Measurements from ENCODE around the gene PXYLP1. TPM values are rescaled to one million over a fixed set of nuclear protein-coding genes. Genes with fewer than 3 reads are reported as not detected.
A peak's percentile ranks its signal among the peaks of the same experiment; 100 is the strongest.

PXYLP1 gene
- total and polyA plus RNA-seq, 10 of the 15 experiments (the other 5 are each of a cell fraction or from before 2014, with no cell fraction given) = 0.06 to 1.7 (median 0.35) TPM

DNA sequence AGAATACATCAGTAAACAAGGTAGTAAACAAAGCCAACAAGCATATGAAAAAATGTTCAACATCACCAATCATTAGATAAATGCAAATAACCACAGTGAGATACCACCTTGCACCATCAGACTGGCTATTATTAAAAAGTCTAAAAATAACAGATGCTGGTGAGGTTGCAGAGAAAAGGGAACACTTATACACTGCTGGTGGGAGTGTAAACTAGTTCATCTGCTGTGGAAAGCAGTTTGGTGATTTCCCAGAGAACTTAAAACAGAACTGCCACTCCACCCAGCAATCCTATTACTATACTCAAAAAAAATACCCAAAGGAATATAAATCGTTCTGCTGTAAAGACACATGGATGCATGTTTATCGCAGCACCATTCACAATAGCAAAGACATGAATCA, 106.4 kb downstream of the PXYLP1 start:
- RAD21 ChIA-PET (ENCODE audit: unreplicated experiment) = interaction anchor here (1.1 to 5.9 kb wide), 12 partner anchors 8 to 691 kb away, joined by 3 to 53 read pairs (median 13); no protein-coding TSS in a partner anchor

DNA sequence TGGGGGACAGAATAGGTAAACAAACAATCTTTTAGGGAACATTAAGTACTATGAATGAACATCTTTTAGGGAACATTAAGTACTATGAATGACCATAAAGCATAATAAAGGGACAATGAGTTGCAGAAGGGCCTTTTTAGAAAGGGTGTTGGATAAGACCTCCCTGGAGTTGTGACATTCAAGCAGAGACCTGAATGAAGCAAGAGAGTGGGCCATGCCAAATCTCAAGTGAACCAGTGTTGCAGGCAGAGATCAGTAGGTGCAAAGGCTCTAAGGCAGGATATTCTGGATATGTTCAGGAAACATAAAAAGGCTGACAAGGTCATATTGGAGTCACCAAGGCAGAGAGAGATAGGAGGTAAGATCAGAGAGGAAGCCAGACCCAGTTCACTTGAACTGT, 107.3 kb downstream of the PXYLP1 start:
- RAD21 ChIA-PET (ENCODE audit: unreplicated experiment) = interaction anchor here (3.3 to 5.9 kb wide), 2 partner anchors 22 to 33 kb away, joined by 30 to 46 read pairs; no protein-coding TSS in a partner anchor
- TF ChIP-seq ASH2L (IDR thresholded peaks at IDR 0.05; ENCODE audit: borderline replicate concordance, low read depth) (no peak), SMARCA5 (IDR thresholded peaks at IDR 0.05) (no peak), BCL11A (IDR thresholded peaks at IDR 0.05; ENCODE audit: low read depth, low read length) (no peak), RAD21 (IDR thresholded peaks at IDR 0.05; ENCODE audit: insufficient read depth, low read depth, low read length) (no peak), NR2F1 (conservative IDR thresholded peaks at IDR 0.05) (no peak), EGR1 (IDR thresholded peaks at IDR 0.05; ENCODE audit: borderline replicate concordance in 1 of 2, low read depth in 2 of 2, low read length in 2 of 2) (no peak), SUZ12 (IDR thresholded peaks at IDR 0.05; ENCODE audit: unreplicated experiment) (no peak), HDAC2 (IDR thresholded peaks at IDR 0.05) (no peak), TCF12 (IDR thresholded peaks at IDR 0.05; ENCODE audit: low read depth, low read length) (no peak), CBX5 (IDR thresholded peaks at IDR 0.05; ENCODE audit: low read depth) (no peak), MTA3 (IDR thresholded peaks at IDR 0.05; ENCODE audit: borderline replicate concordance, low read length) (no peak)
- TF ChIP-seq, protein P1, sequence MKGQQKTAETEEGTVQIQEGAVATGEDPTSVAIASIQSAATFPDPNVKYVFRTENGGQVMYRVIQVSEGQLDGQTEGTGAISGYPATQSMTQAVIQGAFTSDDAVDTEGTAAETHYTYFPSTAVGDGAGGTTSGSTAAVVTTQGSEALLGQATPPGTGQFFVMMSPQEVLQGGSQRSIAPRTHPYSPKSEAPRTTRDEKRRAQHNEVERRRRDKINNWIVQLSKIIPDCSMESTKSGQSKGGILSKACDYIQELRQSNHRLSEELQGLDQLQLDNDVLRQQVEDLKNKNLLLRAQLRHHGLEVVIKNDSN (IDR thresholded peaks at IDR 0.05; ENCODE audit: borderline replicate concordance, extremely low read length, insufficient read depth, low read depth, low read length) = no peak
- TF ChIP-seq, protein P2, sequence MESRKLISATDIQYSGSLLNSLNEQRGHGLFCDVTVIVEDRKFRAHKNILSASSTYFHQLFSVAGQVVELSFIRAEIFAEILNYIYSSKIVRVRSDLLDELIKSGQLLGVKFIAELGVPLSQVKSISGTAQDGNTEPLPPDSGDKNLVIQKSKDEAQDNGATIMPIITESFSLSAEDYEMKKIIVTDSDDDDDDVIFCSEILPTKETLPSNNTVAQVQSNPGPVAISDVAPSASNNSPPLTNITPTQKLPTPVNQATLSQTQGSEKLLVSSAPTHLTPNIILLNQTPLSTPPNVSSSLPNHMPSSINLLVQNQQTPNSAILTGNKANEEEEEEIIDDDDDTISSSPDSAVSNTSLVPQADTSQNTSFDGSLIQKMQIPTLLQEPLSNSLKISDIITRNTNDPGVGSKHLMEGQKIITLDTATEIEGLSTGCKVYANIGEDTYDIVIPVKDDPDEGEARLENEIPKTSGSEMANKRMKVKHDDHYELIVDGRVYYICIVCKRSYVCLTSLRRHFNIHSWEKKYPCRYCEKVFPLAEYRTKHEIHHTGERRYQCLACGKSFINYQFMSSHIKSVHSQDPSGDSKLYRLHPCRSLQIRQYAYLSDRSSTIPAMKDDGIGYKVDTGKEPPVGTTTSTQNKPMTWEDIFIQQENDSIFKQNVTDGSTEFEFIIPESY (IDR thresholded peaks at IDR 0.05) = no peak

More for the DNA sequence above, 106.4 kb downstream of the PXYLP1 start:
- Histone ChIP-seq H3K79me2 (ENCODE audit: control insufficient read depth, insufficient read depth, low read length) (no peaks in the 10 kb centered on the region), H2AFZ (ENCODE audit: control insufficient read depth, low read depth, low read length) (no peak overlapping the region; the same call in 1 of the 2 replicates), H3K27me3 (replicated peaks in 1 of 2; ENCODE audit: control insufficient read depth in 2 of 2, insufficient read depth in 2 of 2, low read length in 1 of 2) (no peaks in the 10 kb centered on the region), H3K4me1 (ENCODE audit: control insufficient read depth, insufficient read depth, low read length) (peaks cover 39% of the 10 kb centered on the region), H3K9ac (ENCODE audit: control insufficient read depth, insufficient read depth, low read length) (peak overlapping the region; percentile 73; the same call in 1 of the 2 replicates), H4K20me1 (ENCODE audit: control insufficient read depth, insufficient read depth) (no peaks in the 10 kb centered on the region), H3K4me2 (ENCODE audit: control insufficient read depth, insufficient read depth) (peak overlapping the region; percentile 21; the same call in 1 of the 2 replicates), H3K27ac (ENCODE audit: control insufficient read depth, insufficient read depth) (peak overlapping the region; percentile 95), H3K36me3 (ENCODE audit: control insufficient read depth in 2 of 2, insufficient read depth in 2 of 2, low read length in 1 of 2) (no peaks in the 10 kb centered on the region), H3K9me3 (replicated peaks; ENCODE audit: control insufficient read depth, insufficient read depth, low read length) (peaks cover 5% of the 10 kb centered on the region), H3K4me3 (no peak overlapping the region)
- TF ChIP-seq JUNB (IDR thresholded peaks at IDR 0.05) (no peak), NFIC (IDR thresholded peaks at IDR 0.05; ENCODE audit: low read depth, low read length) (no peak), SP1 (IDR thresholded peaks at IDR 0.05; ENCODE audit: low read depth, low read length) (no peak), RUNX3 (IDR thresholded peaks at IDR 0.05; ENCODE audit: low read length) (peak; percentile 16; the same call in 1 of the 2 replicates)
- intact Hi-C loops (cut with micrococcal nuclease; ENCODE audit: unreplicated experiment) = loop anchor here (1.0 to 5.0 kb wide), 3 partner anchors 27 to 65 kb away; no protein-coding TSS in a partner anchor
- in situ Hi-C loops (cut with MboI) = no loop called here
- BruUV-seq (replicated peaks) = TSS peak; percentile 91
- ATAC-seq (no peak), FAIRE-seq (no peak), DNase-seq (ENCODE audit: low read depth, low spot score) (no peak)
- WGBS (ENCODE audit: insufficient coverage, insufficient replicate concordance, low lambda C conversion rate, missing lambda C conversion rate) = 74% methylated on average over 2 of the region's 2 CpGs
- ChIA-PET CTCF (interaction anchor here (0.8 to 8.0 kb wide), 8 partner anchors 8 to 115 kb away, joined by 3 to 83 read pairs (median 8); no protein-coding TSS in a partner anchor), POLR2A (interaction anchor here (0.5 to 2.8 kb wide), 12 partner anchors 8 to 402 kb away, joined by 3 to 20 read pairs (median 6); no protein-coding TSS in a partner anchor), SMC1A (ENCODE audit: uncharacterized antibody, unreplicated experiment) (interaction anchor here (0.7 to 8.4 kb wide), 22 partner anchors 8 to 116 kb away, joined by 3 to 112 read pairs (median 11); no protein-coding TSS in a partner anchor)

More for the DNA sequence above, 107.3 kb downstream of the PXYLP1 start:
- no peak overlapping the region for H3K9ac ChIP-seq (ENCODE audit: control insufficient read depth, insufficient read depth, low read length)
- H3K27me3 ChIP-seq (replicated peaks in 1 of 2; ENCODE audit: control insufficient read depth in 2 of 2, insufficient read depth in 2 of 2, low read length in 1 of 2) = no peaks in the 10 kb centered on the region
- H3K9me3 ChIP-seq (replicated peaks; ENCODE audit: control insufficient read depth, insufficient read depth, low read length) = peaks cover 5% of the 10 kb centered on the region
- H3K27ac ChIP-seq (ENCODE audit: control insufficient read depth, insufficient read depth) = peak overlapping the region; percentile 95; the same call in 1 of the 2 replicates
- H3K4me3 ChIP-seq = no peak overlapping the region
- CTCF ChIA-PET = interaction anchor here (0.7 kb wide), 1 partner anchor 34 kb away, joined by 3 read pairs; no protein-coding TSS in a partner anchor
- SMC1A ChIA-PET (ENCODE audit: uncharacterized antibody, unreplicated experiment) = interaction anchor here (1.2 to 8.4 kb wide), 8 partner anchors 10 to 115 kb away, joined by 3 to 112 read pairs (median 19); no protein-coding TSS in a partner anchor
- H4K20me1 ChIP-seq (ENCODE audit: control insufficient read depth, insufficient read depth) = no peaks in the 10 kb centered on the region
- no peaks in the 10 kb centered on the region for H3K79me2 ChIP-seq (ENCODE audit: control insufficient read depth, insufficient read depth, low read length)
- BruUV-seq (replicated peaks) = no TSS peak
- POLR2A ChIA-PET = interaction anchor here (1.3 to 1.6 kb wide), 2 partner anchors 10 to 71 kb away, joined by 3 to 5 read pairs; no protein-coding TSS in a partner anchor
- H3K36me3 ChIP-seq (ENCODE audit: control insufficient read depth in 2 of 2, insufficient read depth in 2 of 2, low read length in 1 of 2) = no peaks in the 10 kb centered on the region
- H2AFZ ChIP-seq (ENCODE audit: control insufficient read depth, low read depth, low read length) = no peak overlapping the region
- ATAC-seq (no peak), FAIRE-seq (no peak), DNase-seq (ENCODE audit: low read depth, low spot score) (no peak)
- intact Hi-C loops (cut with micrococcal nuclease; ENCODE audit: unreplicated experiment) = loop anchor here (5.0 kb wide), 1 partner anchor 33 kb away; no protein-coding TSS in a partner anchor
- H3K4me1 ChIP-seq (ENCODE audit: control insufficient read depth, insufficient read depth, low read length) = peaks cover 32% of the 10 kb centered on the region
- H3K4me2 ChIP-seq (ENCODE audit: control insufficient read depth, insufficient read depth) = no peak overlapping the region
- in situ Hi-C loops (cut with MboI) = no loop called here

Data from GM12878 (cell line).